NCI-H187 (cell line): ENCODE data around the gene NUDT9.
"Not testable (repeated sequence)": the region's sequence is repeated elsewhere in the genome, so short reads cannot be mapped to it uniquely, and the experiment has no call there.

ENCODE experiments used
- DNase-seq, 2 experiments: peaks; one replicate each; lab custom pipeline; 2025; lab: John Stamatoyannopoulos, UW

NUDT9 gene, protein sequence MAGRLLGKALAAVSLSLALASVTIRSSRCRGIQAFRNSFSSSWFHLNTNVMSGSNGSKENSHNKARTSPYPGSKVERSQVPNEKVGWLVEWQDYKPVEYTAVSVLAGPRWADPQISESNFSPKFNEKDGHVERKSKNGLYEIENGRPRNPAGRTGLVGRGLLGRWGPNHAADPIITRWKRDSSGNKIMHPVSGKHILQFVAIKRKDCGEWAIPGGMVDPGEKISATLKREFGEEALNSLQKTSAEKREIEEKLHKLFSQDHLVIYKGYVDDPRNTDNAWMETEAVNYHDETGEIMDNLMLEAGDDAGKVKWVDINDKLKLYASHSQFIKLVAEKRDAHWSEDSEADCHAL

DNA sequence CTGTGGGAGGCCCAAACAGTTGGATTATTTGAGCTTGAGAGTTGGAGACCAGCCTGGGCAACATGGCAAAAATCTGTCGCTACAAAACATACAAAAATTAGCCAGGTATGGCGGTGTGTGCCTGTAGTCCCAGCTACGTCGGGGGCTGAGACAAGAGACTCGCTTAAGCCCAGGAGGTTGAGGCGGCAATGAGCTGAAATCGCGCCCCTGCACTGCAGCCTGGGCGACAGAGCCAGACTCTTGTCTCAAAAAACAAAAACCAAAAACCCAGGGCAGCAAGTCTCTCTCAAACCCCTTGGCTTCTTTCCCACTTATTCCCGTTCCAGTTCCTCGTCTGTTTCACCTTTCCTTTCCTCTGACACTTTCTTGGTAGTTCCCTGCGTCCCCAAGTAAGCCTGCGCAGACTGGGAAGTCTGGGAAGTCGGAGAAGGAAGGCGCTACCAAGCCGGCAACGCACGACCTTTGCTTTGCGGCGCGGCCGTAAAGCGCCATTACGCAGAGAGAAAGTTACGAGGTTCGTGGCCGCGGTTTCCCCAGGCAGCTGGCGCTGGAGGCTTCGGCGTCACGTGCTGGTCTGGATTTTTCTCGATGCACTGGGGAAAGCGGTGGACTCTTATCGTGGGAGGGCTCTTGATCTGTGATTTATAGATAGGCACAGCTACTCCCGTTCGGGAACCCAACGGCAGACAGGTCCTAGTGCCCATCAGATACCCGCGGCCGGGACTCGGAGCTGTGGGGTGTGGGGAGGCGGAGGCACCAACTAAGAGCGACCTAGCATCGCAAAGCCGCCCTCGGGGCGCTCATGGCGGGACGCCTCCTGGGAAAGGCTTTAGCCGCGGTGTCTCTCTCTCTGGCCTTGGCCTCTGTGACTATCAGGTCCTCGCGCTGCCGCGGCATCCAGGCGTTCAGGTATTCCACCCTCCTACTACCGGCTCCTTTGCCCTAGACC lies at the start of gene NUDT9:
Gene NUDT9, plus strand, starts transcription at position 470 of the 949 bp plus-strand sequence. Its CDS starts 333 bp downstream, at position 803.
- peak; percentile 89 to 90 for DNase-seq

GRCh38 chr4:87375719-87376291 lies 46.6 kb upstream of the NUDT9 start:
- no peak for DNase-seq

DNA sequence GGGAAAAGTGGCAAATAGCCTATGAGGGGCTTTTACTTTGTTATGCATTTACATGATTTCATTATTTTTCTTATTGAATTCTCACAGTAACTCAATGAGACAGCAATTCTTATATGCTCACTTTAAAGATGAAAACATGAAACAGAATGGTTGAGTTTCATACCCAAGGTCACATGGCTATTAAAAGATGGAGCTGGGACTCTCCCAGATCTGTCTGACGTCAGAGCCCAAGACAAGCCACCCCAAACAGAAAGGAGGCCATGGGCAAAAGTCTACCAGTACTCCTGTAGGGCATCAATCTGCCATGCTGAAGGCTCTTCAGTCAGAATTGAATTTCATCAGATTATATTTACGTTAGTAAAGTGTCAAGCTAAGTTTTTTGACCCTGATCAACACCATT lies 44.6 kb upstream of the NUDT9 start:
- DNase-seq = no peak

GRCh38 chr4:87382116-87382515 lies 40.3 kb upstream of the NUDT9 start:
- DNase-seq = no peak

DNA sequence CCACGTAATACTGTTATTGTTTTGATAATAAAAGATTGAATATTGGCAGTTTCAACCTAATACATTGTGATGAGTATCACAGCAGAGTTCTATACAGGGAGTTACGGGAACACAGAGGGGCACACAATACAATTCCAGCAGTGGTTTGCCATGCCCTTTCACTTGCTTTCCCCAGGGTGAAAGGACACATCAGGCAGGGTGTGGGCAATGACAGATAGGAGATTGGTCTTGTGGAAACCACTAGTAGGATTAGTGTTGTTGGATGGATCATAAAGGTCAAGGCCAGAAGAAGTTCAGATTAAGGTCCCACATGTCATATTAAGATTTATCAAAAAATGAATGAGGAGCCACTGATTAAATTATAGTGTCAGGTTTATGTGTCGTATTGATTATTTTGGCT lies 39.4 kb upstream of the NUDT9 start:
- DNase-seq = no peak

DNA sequence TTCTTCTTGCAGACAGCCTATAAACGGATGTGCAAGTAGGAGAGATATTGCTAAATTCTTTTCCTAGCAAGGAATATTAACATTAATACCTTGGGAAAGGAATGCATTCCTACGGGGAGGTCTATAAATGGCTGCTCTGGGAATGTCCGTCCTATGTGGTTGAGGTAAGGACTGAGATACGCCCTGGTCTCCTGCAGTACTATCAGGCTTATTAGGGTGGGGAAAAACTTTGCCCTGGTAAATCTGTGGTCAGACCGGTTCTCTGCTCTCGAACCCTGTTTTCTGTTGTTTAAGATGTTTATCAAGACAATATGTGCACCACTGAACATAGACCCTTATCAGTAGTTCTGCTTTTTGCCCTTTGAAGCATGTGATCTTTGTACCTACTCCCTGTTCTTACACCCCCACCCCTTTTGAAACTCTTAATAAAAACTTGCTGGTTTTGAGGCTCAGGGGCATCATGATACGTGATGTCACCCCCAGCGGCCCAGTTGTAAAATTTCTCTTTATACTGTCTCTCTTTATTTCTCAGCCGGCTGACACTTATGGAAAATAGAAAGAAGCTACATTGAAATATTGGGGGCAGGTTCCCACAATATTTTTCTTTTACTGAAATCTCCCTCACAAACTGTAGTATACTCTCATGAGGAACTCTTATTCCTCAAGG lies 37.8 kb upstream of the NUDT9 start:
- not testable (repeated sequence) for DNase-seq

DNA sequence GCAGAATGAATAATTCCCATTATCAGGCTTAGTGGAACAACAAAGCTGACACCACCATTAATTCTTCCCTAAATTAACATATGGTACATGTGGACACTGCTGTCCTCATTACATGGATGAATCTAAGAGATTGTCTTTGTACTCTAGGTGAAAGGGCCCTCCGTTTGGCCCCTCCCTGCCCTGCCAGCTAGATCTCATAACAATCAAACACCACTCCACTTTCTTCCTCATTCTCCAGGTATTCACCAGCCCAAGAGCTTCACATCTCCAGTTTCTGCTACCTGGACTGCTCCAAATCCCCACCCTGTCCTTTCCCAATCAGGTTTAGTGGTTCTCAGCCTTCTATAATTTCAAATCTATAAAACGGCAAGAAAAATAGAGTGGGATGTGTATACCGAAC lies 35.1 kb upstream of the NUDT9 start:
- no peak for DNase-seq

DNA sequence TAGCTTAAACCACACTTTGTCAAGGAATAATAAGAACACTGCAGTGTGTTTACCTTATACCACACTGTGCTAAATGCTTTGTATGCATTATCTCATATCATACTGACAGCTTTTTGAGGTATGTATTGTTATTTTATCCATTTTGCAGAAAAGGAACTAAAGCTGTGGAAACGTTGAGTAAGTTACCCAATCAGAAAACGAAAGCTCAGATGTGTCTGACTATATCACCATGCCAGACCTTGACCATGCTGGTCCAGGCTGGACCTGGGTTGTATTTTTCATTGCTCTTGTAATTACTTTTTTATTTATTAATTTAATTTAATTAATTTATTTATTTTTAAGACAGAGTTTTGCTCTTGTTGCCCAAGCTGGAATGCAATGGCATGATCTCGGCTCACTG lies 33.5 kb upstream of the NUDT9 start:
- no peak for DNase-seq

DNA sequence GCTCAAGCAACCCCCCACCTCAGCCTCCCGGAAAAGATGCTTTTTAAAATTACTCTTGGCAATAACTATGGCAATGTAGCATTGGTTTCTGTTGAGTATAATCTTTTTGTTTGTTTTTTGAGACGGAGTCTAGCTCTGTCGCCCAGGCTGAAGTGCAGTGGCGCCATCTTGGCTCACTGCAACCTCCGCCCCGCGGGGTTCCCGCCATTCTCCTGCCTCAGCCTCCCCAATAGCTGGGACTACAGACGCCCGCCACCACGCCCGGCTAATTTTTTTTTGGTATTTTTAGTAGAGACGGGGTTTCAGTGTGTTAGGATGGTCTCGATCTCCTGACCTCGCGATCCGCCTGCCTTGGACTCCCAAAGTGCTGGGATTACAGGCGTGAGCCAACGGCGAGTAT lies 32.3 kb upstream of the NUDT9 start:
- DNase-seq = not testable (repeated sequence)

GRCh38 chr4:87390551-87390890 lies 31.9 kb upstream of the NUDT9 start:
- DNase-seq = no peak

DNA sequence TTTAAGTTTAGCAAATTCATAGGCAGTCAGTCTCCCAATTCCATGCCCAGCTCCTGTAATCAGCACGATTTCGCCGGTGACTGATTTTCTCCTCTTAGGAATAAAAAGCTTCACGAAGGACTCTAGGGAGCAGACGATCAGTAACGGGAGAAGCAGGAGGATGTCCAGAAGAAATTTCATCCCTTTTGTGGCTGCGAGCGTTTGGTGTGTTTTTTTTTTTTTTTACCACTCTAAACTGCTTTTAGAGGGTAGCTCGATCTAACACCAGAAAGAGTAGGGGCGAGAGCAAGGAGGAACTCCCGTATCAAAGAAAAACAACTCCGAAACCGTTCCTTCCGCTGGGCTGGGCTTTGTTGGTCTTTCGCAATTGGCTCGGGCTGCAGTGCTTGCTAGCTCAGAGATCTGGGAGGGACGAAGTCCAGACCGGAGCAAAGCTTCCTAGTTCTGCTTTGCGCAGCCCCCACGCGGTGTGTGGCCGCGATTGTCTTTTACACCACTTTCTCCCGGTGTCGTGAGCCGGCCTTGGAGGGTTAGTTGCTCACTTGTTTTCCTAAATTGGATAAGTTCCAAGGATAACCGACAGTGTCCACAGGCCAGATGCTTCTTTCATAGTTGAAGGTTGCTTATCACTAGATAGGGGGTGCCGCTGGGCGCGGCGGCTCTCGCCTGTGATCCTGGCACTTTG lies 31.3 kb upstream of the NUDT9 start, which contains the start of gene HSD17B11:
Gene HSD17B11, minus strand, starts transcription at position 298 of the 685 bp plus-strand sequence. Its CDS starts 118 bp downstream, at position 180.
- peak; percentile 63 to 67 for DNase-seq

DNA sequence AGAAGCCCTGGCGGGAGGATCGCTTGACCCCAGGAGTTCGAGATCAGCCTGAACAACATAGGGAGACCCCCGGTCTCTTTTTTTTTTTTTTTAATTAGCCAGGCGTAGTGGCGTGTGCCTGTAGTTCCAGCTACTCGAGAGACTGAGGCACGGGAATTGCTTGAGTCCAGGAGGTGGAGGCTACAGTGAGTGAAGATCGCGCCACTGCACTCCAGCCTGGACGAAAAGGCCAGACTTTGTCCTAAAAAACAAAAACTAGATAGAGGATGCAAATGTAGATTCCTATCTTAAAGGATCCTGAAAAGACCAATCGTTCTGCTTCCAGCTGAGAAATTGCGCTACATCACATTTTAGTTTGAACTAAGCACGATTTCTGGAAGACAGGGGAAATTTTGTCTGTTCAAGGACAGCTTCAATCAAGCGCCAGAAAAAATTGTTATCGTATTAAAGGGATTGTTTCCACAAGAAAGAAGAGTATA lies 30.8 kb upstream of the NUDT9 start:
- DNase-seq = no peak

DNA sequence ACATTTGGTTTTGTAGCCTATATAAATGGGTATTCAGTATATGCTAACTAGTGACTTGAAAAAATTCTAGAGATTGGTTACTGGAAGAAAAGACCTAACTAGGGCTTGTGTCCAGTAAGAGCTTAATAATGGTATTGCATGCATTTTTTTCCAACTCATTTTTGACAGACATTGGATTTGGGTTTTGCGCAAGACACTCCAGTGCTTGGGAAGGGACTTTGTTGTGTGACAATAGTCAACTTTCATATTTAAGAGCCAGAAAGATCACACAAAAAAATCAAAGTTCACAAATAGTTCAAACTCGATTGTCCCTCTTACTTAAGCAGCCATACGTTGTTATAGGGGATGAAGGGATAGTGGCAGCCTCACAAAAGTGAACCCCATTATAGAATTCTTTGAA lies 30.2 kb upstream of the NUDT9 start:
- no peak for DNase-seq

DNA sequence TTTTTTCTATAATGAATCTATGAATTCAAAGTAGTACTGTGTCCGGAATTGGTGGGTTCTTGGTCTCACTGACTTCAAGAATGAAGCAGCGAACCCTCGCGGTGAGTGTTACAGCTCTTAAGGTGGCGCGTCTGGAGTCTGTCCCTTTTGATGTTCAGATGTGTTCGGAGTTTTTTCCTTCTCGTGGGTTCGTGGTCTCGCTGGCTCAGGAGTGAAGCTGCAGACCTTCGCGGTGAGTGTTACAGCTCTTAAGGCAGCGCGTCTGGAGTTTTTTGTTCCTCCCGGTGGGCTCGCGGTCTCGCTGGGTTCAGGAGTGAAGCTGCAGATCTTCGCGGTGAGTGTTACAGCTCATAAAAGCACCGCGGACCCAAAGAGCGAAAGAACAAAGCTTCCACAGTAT lies 27.3 kb upstream of the NUDT9 start:
- not testable (repeated sequence) for DNase-seq

GRCh38 chr4:87395851-87396250 lies 26.5 kb upstream of the NUDT9 start:
- DNase-seq = not testable (repeated sequence)

GRCh38 chr4:87399148-87399547 lies 23.2 kb upstream of the NUDT9 start:
- no peak for DNase-seq

DNA sequence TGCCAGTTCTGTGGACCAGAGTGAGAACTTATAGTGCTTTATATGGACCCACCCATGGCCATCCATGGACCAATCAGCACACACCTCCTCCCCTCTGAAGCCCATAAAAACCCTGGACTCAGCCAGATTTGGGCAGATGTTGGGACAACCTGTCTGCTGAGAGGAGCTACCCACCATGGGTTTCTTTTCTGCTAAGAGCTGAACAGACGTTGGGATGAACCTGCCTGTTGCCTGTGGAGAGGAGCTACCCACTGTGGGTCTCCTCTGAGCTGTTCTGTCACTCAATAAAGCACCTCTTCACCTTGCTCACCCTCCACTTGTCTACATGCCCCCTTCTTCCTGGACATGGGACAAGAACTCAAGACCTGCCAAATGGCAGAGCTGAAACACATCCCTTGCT lies 22.4 kb upstream of the NUDT9 start:
- DNase-seq = no peak

- not testable (repeated sequence) for DNase-seq
Observed at GRCh38 chr4:87403732-87404131, 18.6 kb upstream of the NUDT9 start.

DNA sequence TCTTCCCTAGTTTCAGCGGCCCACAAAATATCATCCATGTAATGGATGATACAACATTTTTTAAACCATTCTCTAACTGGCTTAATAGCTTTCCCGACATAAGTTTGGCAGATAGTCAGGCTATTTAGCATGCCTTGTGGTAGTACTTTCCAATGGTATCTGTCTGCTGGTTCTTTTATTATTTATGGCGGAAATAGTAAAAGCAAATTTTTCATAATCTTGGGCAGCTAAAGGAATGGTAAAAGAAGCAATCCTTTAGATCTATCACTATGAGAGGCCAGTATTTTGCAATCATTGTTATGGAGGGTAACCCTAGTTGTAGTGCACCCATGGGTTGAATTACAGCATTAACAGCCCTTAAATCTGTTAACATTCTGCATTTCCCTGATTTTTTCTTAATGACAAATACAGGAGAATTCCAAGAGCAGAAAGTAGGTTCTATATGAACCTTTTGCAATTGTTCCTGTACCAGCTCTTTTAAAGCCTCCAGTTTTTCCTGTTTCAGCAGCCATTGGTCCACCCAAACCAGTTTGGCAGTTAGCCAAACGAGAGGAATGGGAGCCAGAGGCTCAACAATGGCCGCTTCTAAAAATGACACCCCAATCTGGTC lies 17.1 kb upstream of the NUDT9 start:
- DNase-seq = no peak

DNA sequence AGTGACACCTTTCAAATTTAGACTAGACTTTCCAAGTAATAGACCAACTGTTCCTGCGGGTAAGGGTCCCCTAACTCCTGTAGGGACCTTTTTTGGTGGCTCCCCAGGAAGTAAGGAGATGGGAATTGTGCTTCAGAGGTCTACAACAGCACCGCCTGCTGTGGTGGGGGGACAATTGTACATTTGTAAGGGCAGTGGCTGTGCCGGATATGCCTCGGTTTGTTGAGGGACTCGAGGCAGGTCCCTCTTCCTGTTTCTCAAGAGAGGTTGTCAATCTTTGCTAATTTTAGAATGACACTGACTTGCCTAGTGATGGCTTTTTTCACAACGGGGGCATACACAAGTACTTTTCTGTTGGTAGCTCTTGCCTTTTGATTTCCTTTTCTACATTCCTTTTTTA lies 15.9 kb upstream of the NUDT9 start:
- no peak for DNase-seq

- not testable (repeated sequence) for DNase-seq
Observed at GRCh38 chr4:87406902-87407301, 15.5 kb upstream of the NUDT9 start.
